Liver (tissue), 3 donors: ENCODE data around the gene PRM2.

ENCODE experiments used
- CTCF ChIP-seq: fragments of 150-350 bp; IDR thresholded peaks from 2 replicates; pipeline ENCODE4 v1.5.1; 2017; ENCODE audit warnings: improper control_type of control experiment, low read depth, low read length; ENCODE audit not compliant: missing input control
- EGR1 ChIP-seq, 2 donors: IDR thresholded peaks; 2 replicates each; pipeline ENCODE4 v1.6.1; 2016 to 2018; ENCODE audit warnings: antibody characterized with exemption in 2 of 2, low read depth in 2 of 2
- FOXA2 ChIP-seq: IDR thresholded peaks from 2 replicates; pipeline ENCODE4 v1.6.1; 2016; ENCODE audit warnings: antibody characterized with exemption
- GABPA ChIP-seq, 2 donors: IDR thresholded peaks in 1 of 2; conservative IDR thresholded peaks in 1 of 2; 2 replicates each; pipeline ENCODE4 v1.6.1; 2016; ENCODE audit warnings: antibody characterized with exemption in 2 of 2, mild to moderate bottlenecking in 1 of 2, moderate library complexity in 1 of 2
- JUND ChIP-seq, 2 donors: IDR thresholded peaks; 2 replicates each; pipeline ENCODE4 v1.6.1; 2016; ENCODE audit warnings: antibody characterized with exemption in 2 of 2
- MAX ChIP-seq: IDR thresholded peaks from 2 replicates; pipeline ENCODE4 v1.6.1; 2016; ENCODE audit warnings: antibody characterized with exemption
- RAD21 ChIP-seq, 2 donors: IDR thresholded peaks; 2 replicates each; pipeline ENCODE4 v1.6.1; 2016; ENCODE audit warnings: antibody characterized with exemption in 2 of 2, mild to moderate bottlenecking in 2 of 2
- REST ChIP-seq: IDR thresholded peaks from 2 replicates; pipeline ENCODE4 v1.6.1; 2016; ENCODE audit warnings: antibody characterized with exemption, mild to moderate bottlenecking
- RXRA ChIP-seq, 2 donors: IDR thresholded peaks; 2 replicates each; pipeline ENCODE4 v1.6.1; 2017 to 2018; ENCODE audit warnings: antibody characterized with exemption in 2 of 2, mild to moderate bottlenecking in 1 of 2
- TAF1 ChIP-seq: conservative IDR thresholded peaks from 2 replicates; pipeline ENCODE4 v1.6.1; 2016; ENCODE audit warnings: antibody characterized with exemption, mild to moderate bottlenecking
- YY1 ChIP-seq: IDR thresholded peaks from 2 replicates; pipeline ENCODE4 v1.6.1; 2016; ENCODE audit warnings: antibody characterized with exemption, mild to moderate bottlenecking
- donor health status: healthy.
- donor health status: healthy.

- TF ChIP-seq FOXA2 = peak; percentile 63
- no peak for TF ChIP-seq GABPA (IDR thresholded peaks at IDR 0.05 in 1 of 2, conservative IDR thresholded peaks at IDR 0.05 in 1 of 2)
- TF ChIP-seq YY1 = peak; percentile 86
- no peak for TF ChIP-seq CTCF
- peak; percentile 36 for TF ChIP-seq REST
- no peak for TF ChIP-seq TAF1
- peak; percentile 45 to 57 for TF ChIP-seq RAD21 (IDR thresholded peaks at IDR 0.05)
- peak; percentile 75 for TF ChIP-seq MAX
- TF ChIP-seq JUND (IDR thresholded peaks at IDR 0.05) = peak; percentile 48 to 59
- TF ChIP-seq EGR1 (IDR thresholded peaks at IDR 0.05; ENCODE audit: low read depth in 2 of 2) = no peak
- peak; percentile 97 to 98 for TF ChIP-seq RXRA (IDR thresholded peaks at IDR 0.05)
Observed at GRCh38 chr16:11258553-11259492, 17.5 kb downstream of the PRM2 start.
